Measurements from ENCODE around the gene HOXD12. TPM values are rescaled to one million over a fixed set of nuclear protein-coding genes. Genes with fewer than 3 reads are reported as not detected.

Gene HOXD12
- polyA plus RNA-seq, 3 donors: not detected

DNA sequence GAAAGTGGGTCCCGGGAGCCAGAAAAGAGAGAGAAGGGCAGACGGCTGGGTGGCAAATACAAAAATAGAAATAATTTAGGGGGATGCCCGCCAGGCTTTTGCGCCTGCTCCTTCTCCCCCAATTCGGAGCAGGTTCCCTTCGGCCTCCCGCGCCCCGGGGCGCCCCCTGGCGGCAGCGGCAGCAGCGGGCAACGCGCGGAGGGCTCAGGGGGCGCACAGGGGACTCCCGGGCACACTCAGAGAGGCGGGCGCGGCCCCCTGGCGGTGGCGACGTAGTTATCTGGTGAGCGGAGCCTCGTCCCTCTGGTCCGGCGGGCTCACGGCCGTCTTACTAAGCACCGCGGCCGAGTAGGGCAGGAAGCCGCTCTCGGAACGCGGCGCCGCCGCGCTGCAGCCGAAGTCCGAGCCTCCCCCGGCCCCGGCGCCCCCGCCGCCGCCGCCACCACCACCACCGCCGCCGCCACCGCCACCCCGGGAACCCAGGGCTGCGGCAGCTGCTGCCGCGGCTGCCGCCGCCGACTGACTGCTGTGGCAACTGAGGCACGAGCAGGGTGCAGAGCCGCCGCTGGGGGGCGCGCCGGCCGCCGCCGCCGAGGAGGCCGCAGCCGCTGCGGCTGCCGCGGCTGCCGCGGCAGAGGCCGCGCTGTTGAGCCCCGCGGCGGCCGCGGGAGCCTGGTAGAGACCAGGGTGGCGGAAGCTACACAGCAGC lies 19.6 kb upstream of the HOXD12 start:
- H3K27ac ChIP-seq (ENCODE audit: low read depth, low read length): no peak overlapping the region
- 2 to 4% (median 2%) methylated on average over 54 to 85 of the region's 86 CpGs for WGBS, 3 donors

DNA sequence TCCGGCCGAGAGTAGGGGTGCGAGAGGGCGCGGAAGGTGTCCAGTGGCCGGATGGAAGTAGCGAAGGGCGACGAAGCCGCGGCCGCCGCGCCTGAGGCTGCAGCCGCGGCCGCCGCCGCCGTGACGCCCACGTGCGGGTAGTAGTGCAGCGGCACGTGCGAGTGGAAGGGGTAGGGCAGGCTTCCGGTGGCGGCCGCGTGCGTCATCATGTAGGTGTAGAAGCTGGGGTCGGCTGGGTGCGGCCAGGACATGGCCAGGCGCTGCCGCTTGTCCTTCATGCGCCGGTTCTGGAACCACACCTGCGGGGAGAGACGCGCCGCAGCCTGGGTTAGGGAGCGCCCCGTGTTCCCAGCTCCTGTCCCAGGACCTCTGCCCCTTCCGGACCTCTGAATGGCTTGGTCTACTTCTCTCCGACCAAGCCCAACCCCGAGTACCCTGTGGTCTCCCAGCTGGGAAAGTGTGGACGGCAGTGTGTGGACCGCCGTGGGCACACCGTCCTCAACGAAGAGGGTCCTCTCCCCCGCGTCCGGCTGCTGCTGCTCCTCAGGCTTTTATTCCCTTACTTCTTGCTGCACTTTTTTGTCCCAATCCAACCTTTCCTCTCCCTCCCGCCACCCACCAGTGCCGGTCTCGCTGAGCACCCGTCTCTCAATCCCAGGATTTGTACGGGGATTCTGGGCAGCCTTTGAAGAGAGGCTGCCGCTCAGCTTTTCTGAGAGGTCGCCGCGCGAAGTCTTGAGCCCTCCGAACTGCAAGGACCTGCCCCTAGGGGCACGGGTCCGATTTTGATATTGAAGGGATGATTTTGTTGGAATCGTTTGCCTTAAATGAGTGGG lies 18.8 kb upstream of the HOXD12 start:
- 7 to 9% (median 8%) methylated on average over 54 to 68 of the region's 68 CpGs for WGBS, 3 donors
- H3K27ac ChIP-seq (ENCODE audit: low read depth, low read length): no peak overlapping the region

DNA sequence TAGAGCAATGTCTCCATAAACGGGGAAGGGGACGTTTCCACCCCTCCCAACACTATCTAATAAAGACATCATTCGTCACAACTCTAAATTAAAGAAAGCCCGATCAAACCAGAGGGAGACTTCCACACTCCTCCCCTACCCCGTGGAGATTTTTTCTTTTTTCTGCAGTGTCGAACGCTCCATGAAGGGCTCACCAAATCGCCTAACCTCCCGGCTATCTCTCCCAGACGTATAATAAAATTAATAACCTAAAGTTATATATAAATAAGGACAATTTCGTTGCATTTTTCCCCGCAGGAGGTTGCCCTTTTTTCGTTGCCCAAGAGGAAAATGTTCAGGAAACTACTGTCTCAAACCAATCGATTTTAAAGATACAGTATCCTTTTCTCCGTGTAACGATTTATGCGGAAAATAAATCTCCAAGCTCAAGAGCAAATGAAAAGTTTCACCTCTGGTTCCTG lies 18.2 kb upstream of the HOXD12 start:
- 6 to 15% (median 10%) methylated on average over 17 of the region's 17 CpGs for WGBS, 3 donors
- no peak overlapping the region for H3K27ac ChIP-seq (ENCODE audit: low read depth, low read length)

DNA sequence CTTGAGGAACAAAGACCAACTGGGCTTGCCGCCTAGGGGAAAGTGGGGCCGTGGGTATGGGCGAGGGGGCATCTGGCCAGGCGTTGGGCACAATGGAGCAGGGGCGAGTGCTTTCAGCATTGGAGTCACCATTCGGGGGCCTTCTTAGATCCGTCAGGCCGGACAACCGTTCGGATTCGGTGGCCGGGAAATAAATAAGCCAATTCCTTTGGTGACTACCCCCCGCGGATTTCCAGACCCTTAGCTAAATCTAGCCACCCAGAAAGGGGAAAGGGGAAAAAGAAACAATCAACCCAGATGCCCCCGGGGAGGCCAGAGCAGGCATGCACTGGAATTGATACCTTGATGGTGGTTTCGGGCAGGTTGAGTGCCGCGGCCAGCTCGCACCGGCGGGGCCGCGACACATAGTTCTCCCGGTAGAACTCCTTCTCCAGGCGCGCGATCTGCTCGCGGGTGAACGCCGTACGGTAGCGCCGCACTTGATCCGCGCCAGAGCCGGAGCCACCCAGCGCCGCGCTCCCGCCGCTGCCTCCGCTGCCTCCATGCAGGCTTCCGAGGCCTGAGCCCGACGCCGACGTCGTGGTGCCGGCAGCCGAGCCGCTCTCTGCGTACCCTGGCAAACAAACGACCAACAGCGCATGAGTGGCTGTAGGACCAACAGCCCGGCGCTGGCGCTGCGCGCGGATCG lies 17.6 kb upstream of the HOXD12 start:
- no peak overlapping the region for H3K27ac ChIP-seq (ENCODE audit: low read depth, low read length)
- WGBS, 3 donors: 7 to 10% (median 9%) methylated on average over 61 to 62 of the region's 62 CpGs

DNA sequence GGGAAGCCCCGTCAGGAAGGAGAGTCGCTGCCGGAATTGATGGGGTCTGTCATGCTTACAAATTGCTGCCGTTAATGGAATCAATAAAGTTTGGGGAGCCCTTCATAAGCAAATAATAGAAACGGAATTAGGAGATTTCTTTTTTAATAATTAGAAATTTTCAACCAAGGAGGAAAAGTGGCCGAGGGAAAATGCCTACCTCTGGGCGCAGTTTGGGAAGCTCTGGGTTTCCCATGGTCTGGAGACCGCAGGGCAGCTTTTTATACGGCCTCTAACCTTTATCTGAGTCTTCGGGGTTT lies 17.1 kb upstream of the HOXD12 start:
- 9 to 18% (median 10%) methylated on average over 10 of the region's 10 CpGs for WGBS, 3 donors
- H3K27ac ChIP-seq (ENCODE audit: low read depth, low read length): no peak overlapping the region

DNA sequence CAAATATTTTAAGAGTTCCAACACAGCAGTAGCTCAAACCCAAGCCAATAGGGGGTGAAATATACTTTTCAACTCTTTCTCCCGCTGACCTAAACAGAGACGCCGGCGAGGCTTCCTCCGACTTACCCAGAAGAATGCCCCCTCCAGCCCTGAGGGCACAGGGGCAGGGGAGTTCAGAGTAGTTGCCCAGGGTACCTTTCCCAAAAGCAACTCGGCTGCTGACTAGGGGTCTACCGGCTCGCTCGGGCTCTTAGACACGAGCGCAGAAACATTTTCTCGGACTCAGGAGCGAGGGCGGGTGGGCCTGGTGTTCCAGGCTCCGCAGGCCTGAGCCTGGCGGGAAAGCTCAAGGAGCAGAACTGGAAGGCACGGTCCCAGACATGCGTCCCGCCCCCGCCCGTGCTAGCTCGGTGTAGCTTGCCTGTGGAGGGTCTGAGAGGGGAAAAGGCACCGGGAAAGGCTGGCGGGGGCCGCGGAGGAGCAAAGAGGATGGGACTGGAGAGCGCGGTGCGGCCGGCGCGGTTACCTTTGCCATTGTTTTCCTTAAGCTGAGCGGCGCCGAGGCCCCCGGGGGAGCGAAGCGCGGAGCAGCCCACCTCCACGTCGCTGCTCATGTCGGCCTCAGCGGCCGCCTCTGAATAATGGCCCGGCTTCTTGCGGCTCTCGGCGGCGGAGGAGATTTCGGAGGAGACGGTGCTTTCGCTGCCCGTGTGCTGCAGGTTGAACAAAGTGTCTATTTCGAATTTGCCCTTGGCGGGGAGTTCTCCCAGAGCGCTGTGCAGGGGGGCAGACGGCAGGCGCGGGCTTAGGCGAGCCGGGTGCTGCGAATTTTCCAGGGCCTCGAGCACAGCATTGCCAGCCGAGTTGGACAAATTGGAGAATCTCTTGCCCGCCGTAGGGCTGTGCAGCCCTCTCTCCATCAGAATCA lies 16.5 kb upstream of the HOXD12 start:
- WGBS, 3 donors: 4 to 8% (median 7%) methylated on average over 62 to 66 of the region's 66 CpGs
- no peak overlapping the region for H3K27ac ChIP-seq (ENCODE audit: low read depth, low read length)

DNA sequence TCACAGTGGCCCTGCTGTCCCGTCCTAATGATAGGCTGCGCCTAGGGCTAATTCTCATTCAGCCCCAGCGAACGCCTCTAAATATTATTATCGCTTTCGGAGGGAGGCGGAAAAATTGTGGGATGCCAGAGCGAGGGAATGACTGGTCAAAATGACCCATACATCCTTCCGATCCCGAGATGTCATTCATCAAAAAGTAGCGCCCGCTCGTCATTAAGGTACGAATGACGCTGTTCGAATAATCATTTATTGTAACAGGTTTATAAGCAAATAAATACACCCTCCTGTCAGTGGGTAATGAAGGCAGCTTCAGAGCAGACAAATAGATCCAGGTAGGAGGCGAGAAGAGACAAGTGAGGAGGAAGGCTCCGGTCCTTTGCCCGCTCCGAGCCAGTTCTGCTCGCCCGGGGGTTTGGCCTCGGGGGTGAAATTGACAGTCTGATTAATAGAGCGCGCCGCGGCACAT lies 15.8 kb upstream of the HOXD12 start, which contains the start of gene EVX2:
EVX2 (minus strand) TSS at position 167 of the 466 bp plus-strand sequence. CDS start 186 bp downstream, outside the sequence.
- no peak within 1 kb of the TSS for H3K27ac ChIP-seq (ENCODE audit: low read depth, low read length)
- 8 to 16% (median 15%) methylated on average over 27 of the region's 27 CpGs for WGBS, 3 donors

DNA sequence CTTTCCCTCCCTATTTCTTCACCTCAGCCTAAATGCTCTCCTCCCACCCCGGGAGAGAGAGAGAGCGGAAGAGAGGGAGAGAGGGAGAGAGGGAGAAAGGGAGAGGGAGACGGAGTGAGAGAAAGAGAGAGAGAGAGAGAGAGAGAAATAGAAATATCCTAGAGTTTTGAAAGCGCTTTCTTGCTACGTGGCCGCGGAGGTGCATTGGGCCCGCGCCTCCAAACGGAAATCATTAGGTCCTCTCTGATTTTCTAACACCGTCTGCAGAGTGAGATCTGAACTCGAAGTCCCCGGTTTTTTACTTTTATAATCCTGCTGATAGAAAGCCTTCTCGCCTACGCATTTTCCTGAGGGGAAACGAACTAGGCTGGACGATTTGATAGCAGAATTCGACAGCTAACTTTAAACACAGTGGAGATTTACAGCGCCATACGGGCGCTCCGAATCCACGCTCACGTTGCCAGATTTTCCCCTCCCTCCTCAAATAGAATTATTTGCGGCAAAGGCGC lies 14.9 kb upstream of the HOXD12 start:
- WGBS, 3 donors: 5% methylated on average over 26 of the region's 26 CpGs
- no peak overlapping the region for H3K27ac ChIP-seq (ENCODE audit: low read depth, low read length)

DNA sequence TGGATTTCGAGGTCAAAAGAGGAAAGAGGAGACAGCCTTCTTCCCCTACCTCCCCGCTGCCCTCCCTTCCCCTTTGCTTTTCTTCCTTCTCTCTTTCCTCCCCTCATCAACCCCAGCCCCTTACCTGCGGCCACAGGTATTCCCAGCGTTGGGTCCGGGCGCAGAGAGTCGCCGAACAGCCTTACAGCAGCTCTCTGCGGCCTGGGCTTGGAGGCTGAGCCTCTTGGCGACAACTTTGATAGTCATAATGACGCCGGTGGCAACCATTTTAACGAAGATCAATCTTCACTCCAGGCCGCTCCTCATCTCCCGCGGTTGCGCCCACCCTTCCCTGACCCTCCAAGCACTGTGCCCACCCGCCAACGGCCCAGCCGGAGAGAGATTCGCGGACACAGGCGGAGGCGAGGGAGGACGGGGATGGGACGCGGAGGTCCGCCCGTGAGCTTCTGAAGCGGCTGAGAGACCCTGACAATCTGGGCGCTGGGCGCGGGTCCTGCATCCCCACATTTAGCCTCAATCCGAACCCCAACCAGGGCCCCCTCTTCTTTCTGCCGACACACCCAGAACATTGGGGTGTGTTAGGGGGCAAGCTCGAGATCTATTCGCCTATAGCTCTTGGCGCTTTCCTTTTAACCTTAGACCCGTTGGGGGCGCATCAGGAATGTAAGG lies 14.3 kb upstream of the HOXD12 start:
- no peak overlapping the region for H3K27ac ChIP-seq (ENCODE audit: low read depth, low read length)

DNA sequence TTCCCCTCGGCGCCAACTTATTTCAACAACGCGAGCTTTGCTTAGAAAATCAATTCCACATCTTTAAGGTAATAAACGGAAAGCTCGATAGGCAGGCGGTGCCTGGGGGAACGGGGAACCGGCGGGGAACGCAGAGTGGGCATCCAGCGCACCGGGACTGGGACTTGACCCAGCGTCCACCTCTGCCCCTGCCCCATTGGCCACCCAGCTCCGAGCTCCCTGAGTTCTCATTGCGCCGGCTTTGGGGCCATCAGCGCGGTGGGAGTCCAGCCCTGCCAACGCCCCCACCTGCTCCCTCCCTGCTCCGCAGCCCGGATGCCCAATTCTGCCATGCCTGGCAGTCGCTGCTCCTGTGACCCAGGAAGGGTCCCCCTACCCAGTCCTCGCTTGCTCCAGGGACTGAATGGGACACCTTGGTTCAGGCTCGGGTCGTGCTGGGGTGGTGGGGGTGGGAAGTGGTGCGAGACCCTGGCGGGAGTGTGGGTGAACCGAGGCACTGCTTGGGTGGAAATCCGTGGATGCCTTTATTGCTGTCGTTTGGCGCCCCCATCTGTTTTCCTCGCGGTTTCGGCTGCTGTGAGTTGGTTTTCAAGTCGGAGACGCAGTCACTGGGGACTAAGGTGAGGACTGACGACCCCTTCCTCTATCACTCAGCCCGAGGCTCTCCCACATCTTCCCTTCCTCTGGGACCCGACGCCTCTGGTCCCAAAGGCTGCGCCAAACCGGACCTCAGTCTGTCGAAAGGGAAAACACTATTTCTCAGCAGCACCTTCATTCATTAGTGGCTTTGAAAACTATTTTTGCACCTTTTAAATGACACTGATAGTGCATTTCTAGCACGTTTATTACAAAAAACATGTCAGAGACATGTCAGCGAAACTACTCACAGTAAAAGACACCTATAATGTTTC lies 13.5 kb upstream of the HOXD12 start:
- H3K27ac ChIP-seq (ENCODE audit: low read depth, low read length): no peak overlapping the region
- 3 to 7% (median 3%) methylated on average over 45 to 46 of the region's 46 CpGs for WGBS, 3 donors

More for the DNA sequence above, 14.3 kb upstream of the HOXD12 start:
- 5 to 8% (median 7%) methylated on average over 39 to 40 of the region's 40 CpGs for WGBS, 3 donors

DNA sequence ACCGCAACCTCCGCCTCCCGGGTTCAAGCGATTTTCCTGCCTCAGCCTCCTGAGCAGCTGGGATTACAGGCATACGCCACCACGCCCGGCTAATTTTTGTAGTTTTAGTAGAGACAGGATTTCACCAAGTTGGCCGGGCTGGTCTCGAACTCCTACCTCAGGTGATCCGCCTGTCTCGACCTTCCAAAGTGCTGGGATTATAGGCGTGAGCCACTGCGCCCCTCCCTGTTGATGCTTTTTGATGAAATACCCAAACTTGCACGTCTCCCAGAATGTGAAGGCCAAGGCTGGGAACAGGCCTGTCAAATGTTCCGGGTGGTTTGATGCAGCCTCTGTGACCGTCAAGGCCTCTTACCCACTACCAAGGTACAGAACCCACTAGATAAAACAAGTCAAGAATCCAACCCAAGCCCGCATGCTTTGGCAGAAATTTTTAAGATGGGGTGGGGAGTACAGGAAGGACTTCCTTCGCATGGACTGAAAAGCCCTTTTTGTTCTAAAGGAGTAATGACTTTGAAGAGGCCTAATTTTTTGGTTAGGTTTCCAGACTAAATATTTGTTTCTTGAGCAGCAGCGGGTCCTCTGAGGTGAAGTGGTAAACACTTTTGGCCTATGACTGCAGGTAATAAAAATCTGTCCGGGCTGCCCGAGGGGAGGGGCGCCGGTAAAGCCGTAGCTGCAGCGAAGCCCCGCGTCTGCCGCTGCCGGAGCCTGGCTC lies 12.1 kb upstream of the HOXD12 start:
- WGBS, 3 donors: 21 to 43% (median 30%) methylated on average over 29 of the region's 29 CpGs
- no peak overlapping the region for H3K27ac ChIP-seq (ENCODE audit: low read depth, low read length)

DNA sequence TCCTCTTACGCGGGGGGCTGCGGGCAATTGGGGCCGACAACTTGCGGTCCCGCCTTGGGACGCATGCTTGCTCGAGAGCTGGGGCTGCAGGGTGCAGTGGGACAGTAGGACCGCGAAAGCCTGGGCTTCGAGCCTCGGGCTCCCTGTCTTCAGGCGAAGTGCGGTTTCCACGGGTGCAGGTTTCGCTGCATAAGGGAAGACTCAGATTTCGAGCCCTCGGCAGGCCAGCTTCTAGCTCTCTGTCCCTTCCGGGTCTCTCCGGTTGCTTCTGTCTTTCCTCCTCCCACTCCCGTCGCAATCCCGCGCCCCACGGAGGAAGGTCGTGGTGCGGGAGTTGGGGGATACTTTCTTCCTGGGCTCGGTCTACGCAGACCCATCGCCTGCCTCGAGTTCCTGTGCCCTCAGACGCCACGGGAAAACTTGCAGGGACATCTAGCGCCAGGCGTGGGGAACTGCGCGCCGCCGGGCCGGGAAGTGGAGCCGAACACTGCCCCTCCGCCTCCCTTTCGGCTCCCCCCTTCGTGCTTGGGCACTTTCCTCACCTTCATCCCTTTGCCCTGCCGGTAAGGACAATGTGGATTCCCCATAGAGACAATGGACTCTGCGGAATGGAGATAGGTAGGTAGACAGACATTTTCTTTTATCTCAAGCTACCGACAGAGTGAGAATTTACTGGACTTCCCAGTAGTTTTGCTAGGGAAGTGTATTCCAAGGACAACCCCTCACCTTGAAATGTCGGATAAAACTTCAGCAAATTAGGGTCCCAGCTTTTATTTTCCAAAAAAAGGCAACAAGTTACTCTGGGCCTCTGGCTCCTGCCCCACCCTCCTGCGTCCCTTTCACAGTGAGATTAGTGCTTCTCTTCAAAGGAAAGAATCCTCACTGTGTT lies 11.3 kb upstream of the HOXD12 start:
- 3 to 11% (median 6%) methylated on average over 49 of the region's 49 CpGs for WGBS, 3 donors

DNA sequence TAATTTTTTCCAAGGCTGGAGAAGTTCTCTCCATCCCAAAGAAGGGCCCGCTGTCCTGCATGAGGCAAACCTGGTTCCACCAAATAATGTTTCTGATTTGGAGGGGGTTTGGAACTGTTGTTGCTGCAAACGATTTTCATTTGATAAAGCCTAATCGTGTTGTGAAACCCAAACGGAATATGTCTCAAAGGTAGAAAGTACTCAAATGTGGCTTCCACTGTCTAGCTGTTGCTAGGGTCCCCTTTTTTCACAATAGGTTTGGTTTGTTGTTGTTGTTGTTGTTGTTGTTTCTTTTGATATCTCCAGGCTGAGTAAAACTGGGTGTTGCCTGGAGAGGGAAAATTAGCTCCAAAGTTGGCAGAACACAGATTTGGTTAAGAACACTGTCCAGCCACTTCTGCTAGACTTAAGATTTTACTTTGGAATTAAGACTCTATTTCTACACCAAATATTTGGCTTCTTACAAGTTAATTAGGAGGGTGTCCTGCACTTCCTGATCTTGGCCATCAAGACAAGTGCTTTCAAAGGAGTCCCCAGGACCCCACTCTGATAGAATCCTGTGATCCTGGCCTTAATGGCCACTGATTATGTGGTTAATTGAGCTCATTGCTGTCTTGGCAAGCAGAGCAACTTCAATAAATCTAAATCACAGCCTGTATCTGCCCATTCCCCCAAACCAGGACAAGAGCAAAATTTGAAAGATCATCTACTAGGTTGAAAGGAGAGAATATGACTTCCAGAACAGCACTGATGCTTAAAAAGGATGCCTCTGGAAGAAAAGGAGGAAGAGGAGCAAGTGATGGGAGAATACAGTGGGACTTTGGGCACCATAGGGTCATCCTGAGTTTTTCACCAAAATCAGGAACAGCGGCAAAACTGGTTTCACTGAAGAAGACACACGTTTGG lies 10.4 kb upstream of the HOXD12 start:
- WGBS, 3 donors: 7 to 22% (median 8%) methylated on average over 6 of the region's 6 CpGs

More for the DNA sequence above, 11.3 kb upstream of the HOXD12 start:
- H3K27ac ChIP-seq (ENCODE audit: low read depth, low read length): no peak overlapping the region

DNA sequence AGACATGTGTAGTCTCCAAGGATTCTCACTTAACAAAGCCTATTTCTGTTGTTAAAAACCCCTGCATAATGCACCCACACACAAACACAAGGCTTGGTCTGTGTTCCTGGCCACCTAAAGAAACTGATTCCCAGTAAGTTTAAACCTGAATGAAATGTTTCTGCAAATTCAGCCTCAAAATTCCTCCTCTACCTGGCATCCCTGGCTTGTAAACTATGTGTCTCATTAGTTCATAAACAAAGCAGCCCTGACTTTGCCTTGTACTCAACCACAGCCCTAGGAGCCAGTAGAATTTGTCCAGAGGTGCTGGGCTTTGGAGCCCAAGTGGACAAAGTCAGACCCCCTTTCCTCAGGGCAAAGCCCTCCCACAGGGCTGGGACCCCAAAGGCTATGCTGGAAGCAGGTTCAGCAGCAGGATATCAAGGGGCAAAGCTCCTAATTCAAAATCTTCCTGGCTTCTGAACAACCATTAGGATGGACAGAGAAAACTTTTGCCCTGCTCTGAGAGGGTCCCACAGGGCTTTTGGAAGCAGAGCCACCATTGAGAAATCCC lies 9.7 kb upstream of the HOXD12 start:
- no peak overlapping the region for H3K27ac ChIP-seq (ENCODE audit: low read depth, low read length)

More for the DNA sequence above, 10.4 kb upstream of the HOXD12 start:
- no peak overlapping the region for H3K27ac ChIP-seq (ENCODE audit: low read depth, low read length)
